Iris pigment epithelial cell (primary cell): Measurements from ENCODE around the gene SYNDIG1.

Experiments used
- DNase-seq: peaks from one replicate; pipeline ENCODE4 v3.0.0-alpha.2; 2011; ENCODE audit warnings: low read depth

The SYNDIG1 gene

GRCh38 chr20:24528583-24529368, 59.3 kb downstream of the SYNDIG1 start:
- DNase-seq: no peak

- DNase-seq: no peak
These were observed 59.9 kb downstream of the SYNDIG1 start for GRCh38 chr20:24529369-24529719.

- no peak for DNase-seq
These were observed 60.8 kb downstream of the SYNDIG1 start for GRCh38 chr20:24530131-24530680.

GRCh38 chr20:24531202-24531601, 61.8 kb downstream of the SYNDIG1 start:
- DNase-seq: no peak

- DNase-seq: no peak
These were observed 62.4 kb downstream of the SYNDIG1 start for GRCh38 chr20:24531631-24532419.

- no peak for DNase-seq
These were observed 64.0 kb downstream of the SYNDIG1 start for GRCh38 chr20:24533449-24533848.

GRCh38 chr20:24534282-24534681, 64.9 kb downstream of the SYNDIG1 start:
- DNase-seq: no peak

- DNase-seq: no peak
These were observed 66.7 kb downstream of the SYNDIG1 start for GRCh38 chr20:24535941-24536730.

GRCh38 chr20:24537210-24537609, 67.8 kb downstream of the SYNDIG1 start:
- no peak for DNase-seq

- no peak for DNase-seq
These were observed 73.3 kb downstream of the SYNDIG1 start for GRCh38 chr20:24542721-24543120.

GRCh38 chr20:24543168-24543567, 73.7 kb downstream of the SYNDIG1 start:
- no peak for DNase-seq

GRCh38 chr20:24543741-24544140, 74.3 kb downstream of the SYNDIG1 start:
- no peak for DNase-seq

- no peak for DNase-seq
These were observed 74.9 kb downstream of the SYNDIG1 start for GRCh38 chr20:24544371-24544770.

GRCh38 chr20:24545168-24545567, 75.7 kb downstream of the SYNDIG1 start:
- DNase-seq: no peak

- DNase-seq: no peak
These were observed 76.9 kb downstream of the SYNDIG1 start for GRCh38 chr20:24546232-24546892.

- no peak for DNase-seq
These were observed 78.5 kb downstream of the SYNDIG1 start for GRCh38 chr20:24547967-24548366.

- no peak for DNase-seq
These were observed 89.8 kb downstream of the SYNDIG1 start for GRCh38 chr20:24559114-24559732.

- DNase-seq: no peak
These were observed 91.4 kb downstream of the SYNDIG1 start for GRCh38 chr20:24560571-24561491.

- no peak for DNase-seq
These were observed 96.5 kb downstream of the SYNDIG1 start for GRCh38 chr20:24565835-24566351.

GRCh38 chr20:24566656-24567055, 97.2 kb downstream of the SYNDIG1 start:
- DNase-seq: no peak
